Measurements from ENCODE around the gene TRIM32.

TRIM32 gene

GRCh38 chr9:116749772-116750171, 62.7 kb downstream of the TRIM32 start:
- no peak for DNase-seq (ENCODE audit: low read depth in 2 of 2, low spot score in 1 of 2)

GRCh38 chr9:116750510-116750909, 63.4 kb downstream of the TRIM32 start:
- DNase-seq (ENCODE audit: low read depth in 2 of 2, low spot score in 1 of 2) = no peak
